ENCODE results near the gene N4BP2L1.

N4BP2L1 gene

DNA sequence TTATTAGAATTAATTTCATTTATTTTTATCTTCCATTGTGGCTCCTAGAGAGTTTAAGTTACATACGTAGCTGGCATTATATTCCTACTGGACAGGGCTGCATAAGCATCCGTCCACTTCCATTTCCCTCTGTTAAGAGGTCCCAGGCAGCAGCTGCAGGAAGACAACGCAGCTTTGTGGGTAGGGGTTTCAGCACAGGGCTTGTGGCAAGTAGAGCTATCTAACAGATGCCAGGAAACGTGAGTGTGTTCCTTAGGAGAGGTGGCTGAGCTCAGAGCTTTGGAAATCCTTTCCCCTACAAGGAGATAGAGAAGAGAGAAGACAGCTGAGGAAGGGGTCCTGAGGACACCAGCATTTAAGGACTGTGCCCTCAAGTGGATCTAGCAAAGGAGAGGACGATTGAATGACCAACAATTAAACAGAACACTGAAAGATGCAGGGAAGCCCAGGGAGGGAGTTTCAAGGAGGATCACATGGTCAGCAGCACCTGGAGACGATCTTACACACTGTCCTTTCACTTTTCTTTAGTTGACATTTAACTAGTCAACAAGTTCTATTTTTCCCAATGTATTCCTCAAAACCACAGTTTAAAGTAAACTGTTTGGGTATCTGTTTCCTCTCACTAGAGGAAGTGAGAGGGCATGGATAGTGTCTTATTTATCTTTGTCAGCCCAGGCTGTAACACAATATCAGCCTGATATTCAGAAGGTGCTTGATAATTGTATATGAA is 2.3 kb upstream of the N4BP2L1 start:
- no peak for DNase-seq

DNA sequence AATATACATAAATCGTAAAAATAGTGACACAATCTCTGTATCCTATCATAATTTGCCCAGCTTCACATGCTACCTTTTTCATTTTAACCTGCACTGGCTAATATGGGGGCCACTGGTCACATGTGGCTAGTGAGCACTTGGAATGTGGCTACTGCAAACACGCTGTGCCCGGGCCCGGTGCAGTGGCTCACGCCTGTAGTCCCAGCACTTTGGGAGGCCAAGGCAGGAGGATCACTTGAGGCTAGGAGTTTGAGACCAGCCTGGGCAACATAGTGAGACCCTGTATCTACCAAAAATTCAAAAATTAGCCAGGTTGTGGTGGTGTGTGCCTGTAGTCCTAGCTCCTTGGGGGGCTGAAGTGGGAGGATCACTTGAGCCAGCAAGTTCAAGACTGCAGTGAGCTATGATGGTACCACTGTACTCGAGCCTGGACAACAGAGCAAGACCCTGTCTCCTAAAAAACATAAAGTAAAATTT is 1.5 kb upstream of the N4BP2L1 start:
- DNase-seq, result no peak

DNA sequence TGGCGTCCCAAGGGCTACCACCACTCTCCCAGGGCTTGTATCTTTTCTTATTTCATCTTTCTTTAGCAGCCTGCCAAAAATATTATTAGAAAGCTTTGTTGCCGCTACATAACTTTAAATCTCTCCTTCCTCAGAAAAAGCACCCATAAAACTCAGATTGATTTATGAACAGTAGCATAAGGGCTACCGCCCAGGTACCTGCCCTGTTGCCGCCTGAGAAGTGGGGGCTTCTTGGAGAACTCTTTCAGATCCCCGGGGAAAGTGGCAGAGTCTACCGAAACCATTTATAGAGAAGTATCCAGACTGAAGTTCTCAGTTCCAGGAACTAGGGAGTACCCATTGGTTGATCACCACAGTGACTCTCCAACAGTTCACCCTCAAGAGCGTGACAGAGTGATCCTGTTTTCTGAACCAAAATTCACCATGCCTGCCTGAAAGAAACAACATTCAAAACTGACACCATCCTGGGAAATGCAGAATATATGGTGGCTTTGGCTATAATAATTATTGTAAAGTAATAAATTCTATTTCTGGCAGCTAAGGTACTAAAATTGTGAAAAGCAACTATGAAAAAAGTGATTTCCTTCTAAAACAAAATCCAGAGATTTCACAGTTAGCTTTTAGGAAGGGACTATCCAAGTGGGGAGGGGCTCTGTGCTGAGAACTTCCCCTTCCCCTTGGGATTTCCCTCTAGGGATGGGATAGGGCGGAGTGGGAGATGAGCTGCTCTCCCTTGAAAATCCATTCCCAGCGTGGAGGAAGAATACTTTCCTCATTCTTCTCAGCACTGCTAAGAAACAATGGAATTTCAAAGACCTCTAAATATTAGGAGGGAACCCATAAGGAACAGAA is 877 bp upstream of the N4BP2L1 start:
- no peak for DNase-seq

DNA sequence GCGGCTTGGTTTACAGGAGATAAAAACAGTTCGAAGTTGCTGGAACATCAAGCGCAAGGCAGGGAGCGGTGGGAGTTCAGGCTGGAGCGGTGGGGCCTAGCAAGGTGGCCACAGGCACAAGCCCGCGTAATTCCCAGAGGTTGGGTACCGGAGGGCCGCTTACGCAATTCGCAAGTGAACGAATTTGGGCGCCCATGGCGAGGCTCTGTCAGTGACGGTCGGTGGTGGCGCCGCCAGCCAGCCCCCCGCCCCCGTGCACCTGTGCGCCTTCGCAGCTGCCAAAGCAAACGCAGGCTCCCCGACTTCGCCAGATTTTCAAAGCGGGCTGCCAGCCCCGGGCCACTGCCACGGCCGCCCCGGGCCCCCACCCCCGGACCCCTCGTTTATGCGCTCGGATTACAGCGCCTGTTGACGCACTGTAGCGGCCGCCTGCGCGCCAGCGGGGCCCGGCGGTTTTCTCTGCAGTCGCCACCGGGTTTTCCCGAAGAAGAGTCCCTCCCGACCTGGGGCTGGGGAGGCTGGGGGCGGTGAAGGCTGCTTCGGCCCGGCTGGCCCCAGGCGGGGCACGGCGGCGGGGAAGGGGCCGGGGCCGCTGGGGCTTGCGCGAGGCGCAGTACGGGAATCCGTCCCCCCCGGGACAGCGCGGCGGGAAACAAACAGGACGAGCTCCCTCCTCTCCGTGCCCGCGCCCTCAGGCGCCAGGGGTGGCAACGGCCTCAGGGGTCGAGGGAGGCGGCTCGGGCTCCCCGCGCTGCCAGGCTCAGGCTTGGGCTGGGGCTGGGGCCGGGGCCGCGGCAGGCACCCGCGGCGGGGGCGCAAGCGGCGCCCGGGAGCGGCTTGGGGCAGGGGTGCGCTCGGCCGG is 709 bp downstream of the N4BP2L1 start:
- DNase-seq, result peak; percentile 56 to 65

DNA sequence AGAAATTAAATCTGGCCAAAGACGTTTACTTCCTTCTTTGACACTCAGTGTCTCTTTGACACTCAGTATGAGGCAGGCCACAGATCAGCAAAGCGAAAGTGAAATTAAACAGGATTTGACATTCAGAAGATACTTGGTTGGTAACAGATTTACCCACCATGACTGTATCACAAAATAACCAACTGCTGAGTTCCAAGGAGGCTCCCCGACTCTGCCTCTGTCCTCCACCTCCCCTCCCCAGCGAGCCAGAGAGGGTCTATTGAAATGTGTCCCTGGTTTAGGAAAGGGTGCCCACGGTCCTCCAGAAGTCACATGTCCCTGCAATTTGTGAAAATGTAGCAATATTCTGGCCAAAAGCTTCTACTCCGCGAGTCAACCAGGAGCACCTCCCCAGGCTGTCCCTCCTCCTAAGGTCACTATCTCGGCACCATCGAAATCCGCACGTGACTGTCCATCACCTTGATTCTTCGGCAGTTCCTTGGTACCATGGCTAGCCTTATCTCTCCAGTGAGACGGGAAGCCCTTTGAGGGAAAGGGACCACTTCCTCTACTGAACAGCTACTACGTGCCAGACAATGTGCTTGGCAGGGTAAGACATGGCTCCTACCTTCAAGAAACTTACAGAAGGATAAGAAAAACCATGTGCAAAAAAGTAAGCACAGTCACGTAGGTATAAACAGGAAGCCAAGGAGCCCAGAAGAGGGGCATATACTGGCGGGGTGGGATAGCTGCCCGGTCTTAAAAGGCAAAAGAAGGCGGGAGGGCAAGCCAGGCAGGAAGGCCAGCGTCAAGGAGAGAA is 1.5 kb downstream of the N4BP2L1 start:
- peak; percentile 18 to 40 for DNase-seq

DNA sequence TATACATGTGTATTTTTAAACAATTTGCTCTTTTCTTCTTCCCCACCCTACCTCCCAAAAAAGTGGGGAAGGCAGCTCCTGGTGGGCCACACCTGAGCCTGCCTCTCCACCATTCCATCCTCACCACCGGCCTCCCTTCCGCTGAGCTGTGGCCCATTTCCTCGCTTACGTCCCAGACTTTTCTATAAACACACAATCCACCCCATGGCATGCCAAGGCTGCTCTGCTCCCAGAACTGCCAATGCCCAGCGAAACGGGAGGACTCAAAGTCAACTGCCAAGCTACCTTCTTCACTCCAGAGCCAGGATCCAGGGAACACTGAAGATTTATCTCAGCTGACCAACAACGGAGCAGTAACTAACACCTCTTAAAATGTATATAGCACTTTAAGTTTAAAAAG is 2.8 kb downstream of the N4BP2L1 start:
- DNase-seq, result no peak

DNA sequence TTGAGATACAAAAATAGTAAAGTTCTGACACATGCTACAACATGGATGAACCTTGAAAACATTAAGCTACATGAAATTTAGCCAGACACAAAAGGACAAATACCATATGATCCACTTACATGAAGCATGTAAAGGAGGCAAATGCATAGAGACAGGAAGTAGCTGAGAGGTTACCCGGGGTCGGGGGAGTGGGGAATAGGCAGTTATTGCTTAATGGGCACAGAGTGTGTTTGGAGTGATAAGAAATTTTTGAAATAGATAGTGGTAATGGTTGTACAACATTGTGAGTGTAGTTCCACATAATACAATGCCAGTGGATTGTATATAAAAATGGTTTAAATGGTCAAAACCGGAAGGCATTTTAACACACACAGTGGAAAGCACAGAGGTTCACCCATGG is 4.3 kb downstream of the N4BP2L1 start:
- DNase-seq, result no peak

DNA sequence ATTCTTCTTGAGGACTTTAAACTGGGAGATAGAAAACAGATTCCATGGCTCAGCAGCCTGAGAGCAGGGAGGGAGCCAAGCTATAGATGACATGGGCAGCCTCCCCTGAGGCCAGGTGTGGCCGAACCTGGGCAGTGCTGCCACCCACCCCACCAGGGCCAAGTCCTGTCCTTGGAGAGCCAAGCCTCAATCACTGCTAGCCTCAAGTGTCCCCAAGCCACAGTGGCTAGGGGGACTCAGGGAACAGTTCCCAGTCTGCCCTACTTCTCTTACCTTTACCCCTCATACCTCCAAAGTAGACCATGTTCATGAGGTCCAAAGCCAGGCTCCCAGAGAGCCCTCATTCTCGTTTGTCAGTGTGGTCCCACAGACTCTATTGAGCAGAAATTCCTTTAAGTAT is 8.1 kb downstream of the N4BP2L1 start:
- no peak for DNase-seq

DNA sequence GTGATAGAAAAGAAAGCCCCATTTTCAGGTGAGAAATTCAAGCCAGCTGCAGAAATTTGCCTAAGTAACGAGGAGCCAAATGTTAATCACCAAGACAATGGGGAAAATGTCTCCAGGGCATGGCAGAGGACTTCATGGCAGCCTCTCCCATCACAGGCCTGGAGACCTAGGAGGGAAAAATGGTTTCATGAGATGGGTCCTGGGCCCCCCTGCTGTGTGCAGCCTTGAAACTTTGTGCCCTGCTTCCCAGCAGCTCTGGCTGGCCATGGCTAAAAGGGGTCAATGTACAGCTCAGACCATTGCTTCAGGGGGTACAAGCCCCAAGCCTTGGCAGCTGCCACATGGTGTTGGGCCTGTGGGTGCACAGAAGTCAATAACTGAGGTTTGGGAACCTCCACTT is 9.9 kb downstream of the N4BP2L1 start:
- DNase-seq, result no peak

DNA sequence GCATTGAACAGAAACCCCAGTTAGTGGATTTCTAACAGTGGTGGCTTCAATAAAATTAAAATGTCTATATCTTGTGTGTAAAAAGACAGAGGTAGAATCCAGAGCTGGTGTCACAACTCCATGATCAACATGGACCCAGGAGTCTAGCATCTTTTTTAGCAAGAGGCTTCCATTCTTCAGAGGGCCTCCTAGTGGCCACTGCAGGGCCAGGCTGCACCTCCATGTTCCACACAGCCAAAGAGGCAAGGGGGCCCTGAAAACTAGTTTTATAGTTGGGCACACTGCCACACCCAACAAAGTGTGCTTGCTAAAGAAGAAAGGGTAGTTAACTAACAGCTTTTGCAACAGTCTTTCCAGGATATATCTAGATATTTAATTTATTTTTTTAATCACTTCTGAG is 12.9 kb downstream of the N4BP2L1 start:
- DNase-seq, result peak in 1 of 2 donors; percentile 26

DNA sequence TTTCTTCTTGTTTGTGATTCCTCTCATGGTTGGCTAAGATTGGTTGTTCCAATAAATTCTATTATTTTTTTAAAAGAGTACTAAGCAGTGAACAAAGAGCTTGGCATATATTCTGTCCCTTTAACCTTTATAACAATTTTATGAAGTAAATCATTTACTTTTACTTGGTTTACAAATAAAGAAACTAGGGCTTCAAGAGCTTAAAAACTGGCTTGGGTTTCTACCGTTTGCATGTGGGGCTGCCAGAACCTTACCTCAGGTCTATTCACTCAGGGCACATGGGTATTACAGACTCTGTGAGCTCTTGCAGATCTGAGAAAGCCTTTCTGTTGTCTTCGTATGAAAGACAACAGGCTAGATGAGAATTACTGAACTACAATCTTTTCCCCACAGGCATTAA is 13.3 kb downstream of the N4BP2L1 start:
- no peak for DNase-seq

DNA sequence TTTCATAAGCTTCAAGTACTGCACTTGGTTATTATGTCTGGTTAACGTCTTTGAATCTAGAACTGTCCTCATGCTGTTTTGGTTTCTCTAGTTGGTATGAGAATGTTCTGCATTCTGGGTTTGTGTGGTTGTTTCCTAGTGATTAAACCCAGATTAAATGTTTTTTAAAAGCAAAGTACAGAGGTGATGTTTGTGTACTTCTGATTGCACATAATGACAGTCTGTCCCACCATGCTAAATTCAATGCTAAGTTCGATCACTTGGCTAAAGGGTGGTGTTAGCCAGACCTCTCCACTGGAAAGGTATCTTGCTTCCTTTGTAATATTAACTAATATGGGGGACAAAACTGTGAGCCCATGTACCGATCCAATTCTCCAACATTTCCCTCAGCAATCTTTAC is 14.6 kb downstream of the N4BP2L1 start:
- DNase-seq, result no peak

DNA sequence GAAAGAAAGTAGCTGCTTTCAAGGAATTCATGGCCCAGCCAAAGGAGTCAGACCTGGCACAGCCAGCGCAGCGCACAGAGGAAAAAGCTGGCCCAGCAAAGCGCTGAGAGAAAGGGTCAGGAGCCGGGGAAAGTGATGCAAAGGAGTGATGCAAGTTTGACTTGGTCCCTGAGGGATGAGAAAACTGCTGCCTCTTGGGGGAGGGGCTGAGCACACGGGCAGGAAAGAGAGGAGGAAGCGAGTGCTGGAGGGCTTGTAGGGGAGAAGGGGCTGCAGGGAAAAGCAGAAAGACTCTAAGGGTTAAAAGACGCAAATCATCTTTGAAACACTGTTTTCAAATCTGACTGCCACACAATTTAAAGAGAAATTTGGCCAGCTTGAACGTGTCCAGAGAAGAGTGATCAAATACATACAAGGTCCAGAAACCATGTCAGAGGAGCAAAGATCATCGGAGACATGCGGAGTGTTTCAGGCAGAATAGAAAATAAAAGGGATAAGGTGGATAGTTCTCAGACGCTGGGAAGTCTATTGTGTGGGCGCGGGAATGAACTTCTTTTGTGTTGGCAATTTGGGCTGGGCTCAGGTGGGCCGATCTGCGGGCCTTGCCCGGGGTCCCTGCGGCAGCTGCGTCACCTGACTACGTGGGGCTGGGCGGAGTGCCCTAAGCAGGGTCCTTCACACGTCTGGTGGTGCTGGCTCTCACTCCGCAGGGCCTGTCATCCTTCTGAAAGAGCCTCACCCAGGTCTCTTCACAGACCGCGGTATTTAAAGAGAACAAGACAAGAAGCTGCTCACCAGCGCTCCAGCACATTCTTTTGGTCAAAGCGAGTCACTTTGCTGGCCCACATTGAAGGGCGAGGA is 18.1 kb downstream of the N4BP2L1 start:
- DNase-seq, result no peak

DNA sequence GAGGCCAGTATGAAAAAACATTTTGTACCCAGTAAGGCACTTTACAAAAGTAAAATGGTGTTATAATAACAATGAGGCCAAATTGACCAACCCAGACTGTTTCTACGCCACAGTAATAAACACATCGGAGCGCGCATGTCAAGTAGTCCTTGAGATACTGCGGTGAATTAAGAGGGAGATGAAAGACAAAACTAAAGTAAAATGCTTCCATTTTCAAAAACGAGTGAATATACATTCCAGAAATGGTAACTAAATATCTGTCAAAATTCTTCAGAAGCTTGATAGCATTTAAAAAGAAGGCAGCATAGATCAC is 19.0 kb downstream of the N4BP2L1 start:
- no peak for DNase-seq

DNA sequence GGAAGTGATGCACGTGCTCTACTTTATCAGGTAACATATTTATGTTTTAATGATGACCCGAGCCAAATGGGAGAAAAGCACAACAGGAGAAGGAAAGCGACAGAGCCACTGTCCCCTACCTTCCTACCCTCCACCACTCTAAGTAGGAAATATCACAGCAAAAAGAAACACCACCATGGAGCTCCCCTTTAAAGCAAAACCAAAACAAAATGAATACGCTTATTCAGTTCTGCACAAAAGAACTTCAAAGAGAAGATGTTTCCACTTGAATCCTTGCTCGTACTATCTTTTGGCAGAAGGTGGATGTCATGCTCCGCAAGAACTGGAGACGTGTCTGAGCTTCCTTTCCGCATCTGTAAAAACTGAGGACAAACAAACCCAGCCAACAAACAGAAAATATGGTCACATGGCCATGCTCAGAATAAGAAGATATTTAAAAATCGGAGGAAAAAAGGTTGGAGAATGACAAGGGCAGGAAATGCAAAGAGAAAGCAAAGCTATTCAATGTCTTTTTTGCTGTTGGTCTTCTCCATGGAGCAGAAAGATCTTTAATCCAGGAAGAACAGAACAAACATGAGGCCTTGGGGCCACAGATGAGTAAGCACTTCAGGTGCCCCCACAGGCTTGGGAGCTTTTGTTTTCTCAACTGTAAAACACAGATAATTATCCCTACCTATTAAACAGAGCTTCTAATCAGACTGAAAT is 19.5 kb downstream of the N4BP2L1 start:
- no peak for DNase-seq

DNA sequence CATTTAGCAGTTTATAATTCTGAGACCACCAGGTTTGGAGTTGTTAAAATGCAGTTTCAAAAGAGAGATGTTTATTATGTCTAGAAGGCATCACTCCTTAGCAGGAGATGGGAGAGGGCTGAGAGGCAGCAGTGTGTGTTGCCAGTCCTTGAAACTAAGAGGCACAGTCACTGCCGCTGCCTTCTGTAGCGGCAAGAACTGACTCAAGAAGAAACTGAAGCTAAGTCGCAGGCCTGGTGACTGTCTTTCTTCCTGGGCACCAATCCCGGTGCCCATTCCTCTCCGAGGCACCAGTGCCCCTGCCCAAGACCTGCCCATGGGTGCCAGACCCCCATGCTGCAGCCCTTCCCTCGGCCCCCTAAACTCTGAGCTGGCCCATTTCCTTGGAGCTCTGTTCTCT is 20.1 kb downstream of the N4BP2L1 start:
- peak in 1 of 2 donors; percentile 7 for DNase-seq

DNA sequence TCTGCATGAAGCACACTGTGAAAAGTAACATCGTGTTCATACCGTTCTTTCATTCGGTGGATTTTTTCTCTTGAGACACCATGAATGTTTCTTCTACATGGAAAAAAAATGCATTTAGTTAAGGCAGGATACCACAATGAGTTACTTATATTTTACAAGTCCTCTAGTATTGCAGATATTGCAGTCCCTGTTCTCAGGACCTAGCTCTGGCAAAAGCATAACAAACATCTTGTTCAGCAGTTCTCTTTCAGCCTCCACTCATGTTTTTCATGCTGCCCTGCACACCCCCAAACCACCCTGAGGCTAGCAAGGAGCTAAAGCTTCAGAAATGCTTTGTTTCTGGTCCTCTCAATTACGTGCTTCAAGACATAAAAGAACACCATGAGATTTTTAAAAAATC is 24.8 kb downstream of the N4BP2L1 start:
- no peak for DNase-seq

DNA sequence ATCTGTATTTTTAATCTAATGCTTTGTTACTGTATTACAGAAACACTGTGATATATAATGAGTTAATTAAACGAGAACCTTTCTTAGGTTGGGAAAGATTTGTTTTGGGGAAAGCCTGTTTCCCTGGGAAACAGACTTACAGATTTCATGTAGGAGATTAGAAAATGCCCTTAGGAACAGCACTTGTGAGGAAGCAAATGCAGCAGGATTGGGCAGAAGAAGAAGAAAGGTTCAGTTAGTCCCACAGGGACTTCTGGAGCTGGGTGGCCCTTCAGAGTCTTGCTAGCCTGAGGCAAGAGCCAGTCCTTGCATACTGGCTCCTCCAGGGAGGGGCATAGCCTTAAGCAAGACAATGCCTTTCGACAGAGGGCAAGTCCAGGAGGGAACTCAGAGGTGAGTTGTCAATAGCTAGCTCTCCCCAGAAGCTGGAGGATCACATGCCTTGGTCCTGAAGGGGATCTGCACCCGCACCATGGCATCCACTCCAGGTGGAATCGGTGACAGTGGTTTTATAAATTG is 36.8 kb downstream of the N4BP2L1 start:
- DNase-seq, result no peak

DNA sequence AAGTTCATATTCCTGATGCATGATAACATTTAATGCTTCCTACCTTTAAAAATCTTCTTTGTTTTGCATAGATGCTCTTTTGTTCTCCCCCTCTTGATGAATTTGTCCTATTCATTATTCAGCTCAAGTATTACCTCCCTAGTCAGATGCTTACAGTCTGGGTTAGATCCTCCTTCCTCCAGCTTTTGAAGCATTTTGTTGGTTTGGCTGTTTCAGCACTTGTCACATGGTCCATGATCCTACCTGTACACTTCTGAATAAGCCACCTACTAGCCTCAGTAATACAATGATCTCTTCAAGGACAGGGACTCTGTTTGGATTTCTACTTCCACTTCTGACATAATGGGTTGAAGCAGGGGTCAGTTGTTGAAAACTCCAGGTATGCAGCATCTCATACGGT is 37.4 kb downstream of the N4BP2L1 start:
- DNase-seq, result no peak

DNA sequence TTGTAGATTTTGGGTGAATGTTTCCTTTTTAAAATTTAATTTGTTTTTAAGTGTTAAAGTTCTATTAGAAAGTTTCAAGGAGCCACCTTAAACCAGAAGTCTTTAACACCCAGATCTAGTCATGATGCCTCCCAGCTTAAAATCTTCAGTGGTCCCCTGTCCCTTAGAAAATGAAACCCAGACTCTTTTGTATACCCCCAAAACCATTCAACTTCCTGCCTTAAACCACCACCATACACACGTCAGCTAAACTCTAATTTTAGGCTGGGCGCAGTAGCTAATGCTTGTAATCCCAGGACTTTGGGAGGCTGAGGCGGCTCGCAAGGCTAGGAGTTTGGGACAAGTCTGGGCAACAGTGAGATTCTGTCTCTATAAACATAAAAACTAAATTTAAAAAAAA is 37.9 kb downstream of the N4BP2L1 start:
- DNase-seq, result no peak

DNA sequence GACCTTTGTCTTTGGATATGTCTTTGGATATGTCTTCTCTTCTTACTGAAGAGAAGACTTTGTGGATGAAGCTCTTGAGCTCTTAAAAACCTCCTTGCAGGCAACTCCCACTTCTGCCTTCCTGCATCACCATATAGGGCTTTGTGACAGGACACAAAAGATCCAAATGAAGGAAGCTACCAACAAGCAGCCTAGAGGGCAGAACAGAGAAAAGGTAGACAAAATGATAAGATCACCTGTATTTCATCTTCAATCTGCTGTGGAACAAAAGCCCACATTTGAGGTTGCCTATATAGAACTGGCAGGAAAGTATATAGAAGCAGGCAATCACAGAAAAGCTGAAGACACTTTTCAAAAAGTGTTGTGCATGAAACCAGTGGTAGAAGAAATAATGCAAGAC is 42.5 kb downstream of the N4BP2L1 start:
- no peak for DNase-seq

Data from stimulated activated CD4-positive, alpha-beta T cell treated with anti-CD3 and anti-CD28 coated beads, Interleukin-2, amount 100 ng/mL, for 24 hours (primary cell).